Lower leg skin (tissue), 4 donors: ENCODE results near the gene SETD7. TPM values are rescaled to one million over a fixed set of nuclear protein-coding genes. Genes with fewer than 3 reads are reported as not detected.

ENCODE experiments used
- DNase-seq, 2 donors: peaks; one replicate each; pipeline ENCODE4 v3.0.0-alpha.2; 2019; ENCODE audit warnings: low spot score in 2 of 2
- H3K4me3 ChIP-seq: fragments of 200-600 bp; sonication (generic); 2 replicates; pipeline ENCODE4 v1.5.1; 2017; ENCODE audit warnings: mild to moderate bottlenecking, low read depth; ENCODE audit not compliant: poor library complexity, severe bottlenecking
- CTCF ChIP-seq, 3 donors: fragments of 450-650 bp; IDR thresholded peaks; one replicate each; pipeline ENCODE4 v1.5.1; 2016; ENCODE audit warnings: antibody characterized with exemption in 3 of 3, mild to moderate bottlenecking in 3 of 3, moderate library complexity in 2 of 3
- POLR2A ChIP-seq, 2 donors: fragments of 450-650 bp; IDR thresholded peaks; one replicate each; pipeline ENCODE4 v1.6.1; 2016 to 2017; ENCODE audit warnings: antibody characterized with exemption in 2 of 2, mild to moderate bottlenecking in 1 of 2, moderate library complexity in 1 of 2
- WGBS, 2 donors: methylation state at CpG; one replicate each; pipeline ENCODE4 v1.1.5; 2018; 5-methylcytosine and 5-hydroxymethylcytosine counted together
- intact Hi-C: fragments of 100-400 bp; cut with DNase I; formaldehyde crosslinking; loops from one replicate; pipeline ENCODE4 v1.15.0; 2023; ENCODE audit warnings: low total_unique reads
- total RNA-seq, 4 donors: library from RNA; depleted of rRNA; stranded (reverse); fragments of >200 nt; gene quantifications; one replicate each; pipeline ENCODE4 v1.1.0, GENCODE V29; 2016

Gene SETD7
- total RNA-seq, 4 donors from 2014 or later = 34.3 to 45.7 (median 41.7) TPM

GRCh38 chr4:139484783-139485311 is 71.2 kb downstream of the SETD7 start:
- H3K4me3 ChIP-seq = no peak overlapping the region
- DNase-seq = no peak
- intact Hi-C loops = no loop called here
- TF ChIP-seq POLR2A (IDR thresholded peaks at IDR 0.05) = no peak
- TF ChIP-seq CTCF (IDR thresholded peaks at IDR 0.05) = no peak
- WGBS, 2 donors = 79 to 82% methylated on average over 11 of the region's 11 CpGs

GRCh38 chr4:139483000-139483399 is 73.0 kb downstream of the SETD7 start:
- DNase-seq = no peak
- TF ChIP-seq POLR2A (IDR thresholded peaks at IDR 0.05) (no peak), CTCF (IDR thresholded peaks at IDR 0.05) (no peak)
- intact Hi-C loops = no loop called here
- H3K4me3 ChIP-seq = no peak overlapping the region
- 96 to 98% methylated on average over 3 of the region's 3 CpGs for WGBS, 2 donors

DNA sequence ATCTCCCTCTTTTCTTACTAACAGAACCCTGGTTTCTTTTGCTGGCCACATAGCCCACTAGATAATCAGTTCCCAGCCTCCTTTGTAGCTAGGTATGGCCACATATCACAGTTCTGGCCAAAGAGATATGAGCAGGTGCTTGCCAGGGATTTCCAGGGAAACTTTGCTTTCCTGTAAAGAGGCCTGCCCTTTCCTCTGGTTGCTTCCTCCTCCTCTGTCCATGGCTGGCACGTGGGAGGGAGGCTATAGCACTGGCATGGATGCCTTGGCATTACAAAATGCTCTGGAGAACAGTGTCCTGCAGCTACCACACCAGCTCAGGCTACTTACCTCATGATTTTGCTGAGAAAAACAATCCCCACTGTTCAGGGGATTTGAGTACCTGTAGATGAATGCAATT is 74.6 kb downstream of the SETD7 start:
- 33% methylated on average over 1 of the region's 1 CpG for WGBS, 2 donors
- TF ChIP-seq CTCF (IDR thresholded peaks at IDR 0.05) (no peak), POLR2A (IDR thresholded peaks at IDR 0.05) (no peak)
- intact Hi-C loops = no loop called here
- no peak for DNase-seq
- no peak overlapping the region for H3K4me3 ChIP-seq

- DNase-seq = no peak
- TF ChIP-seq POLR2A (IDR thresholded peaks at IDR 0.05) (no peak), CTCF (IDR thresholded peaks at IDR 0.05) (no peak)
- H3K4me3 ChIP-seq = no peak overlapping the region
- 94 to 99% methylated on average over 4 of the region's 4 CpGs for WGBS, 2 donors
- intact Hi-C loops = no loop called here
Observed at GRCh38 chr4:139476363-139476762, 79.7 kb downstream of the SETD7 start.

GRCh38 chr4:139472852-139473251 is 83.2 kb downstream of the SETD7 start:
- no peak for DNase-seq
- WGBS, 2 donors = 68 to 69% methylated on average over 3 of the region's 3 CpGs
- no peak overlapping the region for H3K4me3 ChIP-seq
- no peak for TF ChIP-seq CTCF (IDR thresholded peaks at IDR 0.05)
- intact Hi-C loops = no loop called here

DNA sequence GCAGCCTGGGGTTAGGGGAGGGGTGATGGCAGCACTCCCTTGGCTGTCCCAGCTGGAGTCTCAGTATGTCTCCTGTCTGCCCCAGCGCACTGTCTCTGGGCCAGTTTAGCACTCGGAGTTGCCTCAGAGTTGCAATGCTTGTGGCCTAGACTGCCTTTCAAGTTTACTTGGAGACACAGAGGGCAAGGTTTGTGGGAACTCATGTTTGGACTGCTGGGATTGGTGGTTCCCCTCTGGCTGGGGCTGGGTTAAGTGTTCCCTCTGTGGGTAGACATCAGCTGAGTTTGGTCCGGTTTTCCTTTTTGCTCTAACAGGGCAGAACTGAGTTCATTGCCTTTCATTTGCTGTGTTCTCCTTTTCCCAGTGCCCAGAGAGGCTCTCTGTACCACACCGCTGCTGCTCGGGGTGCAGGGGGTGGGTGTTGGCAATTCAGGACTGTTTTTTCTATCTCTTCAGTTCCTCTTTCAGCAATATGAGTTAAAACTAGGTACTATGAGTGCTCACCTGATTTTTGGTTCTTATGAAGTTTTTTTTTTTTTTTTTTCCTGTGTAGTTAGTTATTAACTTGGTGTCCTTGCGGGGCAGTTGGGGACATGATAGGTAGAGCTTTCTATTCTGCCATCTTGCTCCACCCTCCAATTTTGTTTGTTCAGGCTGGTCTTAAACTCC is 84.9 kb downstream of the SETD7 start:
- WGBS, 2 donors = 88 to 90% methylated on average over 6 of the region's 6 CpGs
- no peak for TF ChIP-seq CTCF (IDR thresholded peaks at IDR 0.05)
- no peak for TF ChIP-seq POLR2A (IDR thresholded peaks at IDR 0.05)
- H3K4me3 ChIP-seq = no peak overlapping the region
- no peak for DNase-seq
- intact Hi-C loops = no loop called here
